H1 (cell line): ENCODE data around the gene ARPP19. TPM values are rescaled to one million over a fixed set of nuclear protein-coding genes. Genes with fewer than 3 reads are reported as not detected.

Experiments
- CTCF ChIA-PET: fragments of 300-600 bp; sonication (Branson Sonifier 250); formaldehyde crosslinking; loops from one replicate; lab custom pipeline; 2021; ENCODE audit not compliant: partially characterized antibody; lab: Charles Lee
- POLR2A ChIA-PET: fragments of 300-600 bp; sonication (Branson Sonifier 250); formaldehyde crosslinking; loops from one replicate; lab custom pipeline; 2021; ENCODE audit warnings: inconsistent platforms; ENCODE audit not compliant: partially characterized antibody; lab: Charles Lee
- DNase-seq, 2 experiments: peaks; one replicate each; pipeline versions ENCODE4 v3.0.0 to v3.0.0-alpha.2; 2010 to 2022; ENCODE audit warnings: low spot score in 2 of 2, low read depth in 1 of 2, mixed read lengths in 1 of 2
- FAIRE-seq: peaks from 2 replicates; lab custom pipeline; 2011; peaks lifted over from hg19 to GRCh38; lab: Jason Lieb, UNC
- H2AFZ ChIP-seq: 2 replicates; pipeline ENCODE4 v1.8.1; 2012; ENCODE audit warnings: low read length, inconsistent platforms
- H2AK5ac ChIP-seq: 2 replicates; pipeline ENCODE4 v1.6.1; 2013; ENCODE audit warnings: low read depth, low read length
- H2BK120ac ChIP-seq: replicated peaks from 2 replicates; pipeline ENCODE3; 2013; ENCODE audit warnings: low read depth, low read length, inconsistent platforms
- H2BK12ac ChIP-seq: 2 replicates; pipeline ENCODE4 v1.6.1; 2013; ENCODE audit warnings: low read depth, low read length
- H2BK15ac ChIP-seq: 2 replicates; pipeline ENCODE4 v1.6.1; 2013; ENCODE audit warnings: low read length
- H2BK20ac ChIP-seq: 2 replicates; pipeline ENCODE4 v1.6.1; 2013; ENCODE audit warnings: low read length
- H2BK5ac ChIP-seq: 2 replicates; pipeline ENCODE4 v1.6.1; 2013; ENCODE audit warnings: low read depth, low read length
- H3K14ac ChIP-seq: 2 replicates; pipeline ENCODE4 v1.6.1; 2013; ENCODE audit warnings: inconsistent platforms; ENCODE audit not compliant: insufficient read length
- H3K18ac ChIP-seq: 2 replicates; pipeline ENCODE4 v1.6.1; 2013; ENCODE audit warnings: low read length; ENCODE audit errors: extremely low read depth
- H3K23ac ChIP-seq: 2 replicates; pipeline ENCODE4 v1.6.1; 2013; ENCODE audit warnings: inconsistent platforms; ENCODE audit not compliant: insufficient read length
- H3K23me2 ChIP-seq: 2 replicates; pipeline ENCODE4 v1.6.1; 2013; ENCODE audit warnings: low read depth, low read length
- H3K27ac ChIP-seq: 2 replicates; pipeline ENCODE4 v1.6.1; 2011; ENCODE audit warnings: low read depth, low read length, inconsistent platforms
- H3K27me3 ChIP-seq, 4 experiments: replicated peaks in 1 of 4; 1 replicate in 1 of 4; 2 replicates in 3 of 4; pipeline versions ENCODE4 v1.6.1 to v1.8.1; 2011 to 2013; ENCODE audit warnings: low read length in 3 of 4, mild to moderate bottlenecking in 3 of 4, inconsistent platforms in 2 of 4, mixed read lengths in 2 of 4, moderate library complexity in 1 of 4; ENCODE audit not compliant: control insufficient read depth in 3 of 4, insufficient read depth in 3 of 4; ENCODE audit errors: extremely low read depth in 1 of 4
- H3K36me3 ChIP-seq, 4 experiments: 2 replicates each; pipeline versions ENCODE4 v1.6.1 to v1.8.1; 2011 to 2013; ENCODE audit warnings: mild to moderate bottlenecking in 4 of 4, low read length in 3 of 4, moderate library complexity in 2 of 4, control low read depth in 1 of 4, inconsistent platforms in 1 of 4; ENCODE audit not compliant: insufficient read depth in 4 of 4, control insufficient read depth in 2 of 4
- H3K4ac ChIP-seq: replicated peaks from 2 replicates; pipeline ENCODE3; 2013; ENCODE audit warnings: low read length, low read depth, mixed read lengths, inconsistent platforms; ENCODE audit not compliant: insufficient read length
- H3K4me1 ChIP-seq, 4 experiments: replicated peaks in 1 of 4; 1 replicate in 1 of 4; 2 replicates in 3 of 4; pipeline versions ENCODE4 v1.6.1 to v1.8.1; 2011 to 2013; ENCODE audit warnings: low read length in 3 of 4, inconsistent platforms in 2 of 4, mixed read lengths in 1 of 4; ENCODE audit not compliant: insufficient read depth in 4 of 4, control insufficient read depth in 3 of 4
- H3K4me2 ChIP-seq, 2 experiments: 2 replicates each; pipeline versions ENCODE4 v1.6.1 to v1.8.1; 2011 to 2013; ENCODE audit warnings: low read depth in 2 of 2, low read length in 2 of 2, control low read depth in 1 of 2, inconsistent platforms in 1 of 2, mild to moderate bottlenecking in 1 of 2; ENCODE audit not compliant: insufficient read depth in 1 of 2
- H3K4me3 ChIP-seq, 4 experiments: fragments of 200-600, 300-600 bp in 1 of 4; sonication (generic), shearing (Covaris generic), sonication (Bioruptor Twin) in 1 of 4; 2 replicates each; pipeline versions ENCODE4 v1.5.1 to v1.8.1; 2011 to 2016; ENCODE audit warnings: low read length in 4 of 4, low read depth in 3 of 4, control low read depth in 2 of 4, inconsistent platforms in 2 of 4, mild to moderate bottlenecking in 2 of 4, mixed read lengths in 1 of 4, moderate library complexity in 1 of 4; ENCODE audit not compliant: insufficient read depth in 2 of 4; ENCODE audit errors: extremely low read depth in 1 of 4
- H3K56ac ChIP-seq: replicated peaks from 2 replicates; pipeline ENCODE3; 2013; ENCODE audit warnings: low read depth, mild to moderate bottlenecking, mixed read lengths, low read length, inconsistent platforms; ENCODE audit not compliant: insufficient read length
- H3K79me1 ChIP-seq: 2 replicates; pipeline ENCODE4 v1.6.1; 2013; ENCODE audit warnings: low read depth, low read length, control low read depth
- H3K79me2 ChIP-seq, 2 experiments: 2 replicates each; pipeline versions ENCODE4 v1.6.1 to v1.8.1; 2012 to 2013; ENCODE audit warnings: low read length in 2 of 2, mild to moderate bottlenecking in 2 of 2, inconsistent platforms in 1 of 2; ENCODE audit not compliant: insufficient read depth in 2 of 2, control insufficient read depth in 1 of 2
- H3K9ac ChIP-seq, 4 experiments: replicated peaks in 1 of 4; 1 replicate in 1 of 4; 2 replicates in 3 of 4; pipeline versions ENCODE4 v1.6.1 to v1.8.1; 2011 to 2013; ENCODE audit warnings: low read depth in 3 of 4, low read length in 3 of 4, control low read depth in 2 of 4, mild to moderate bottlenecking in 2 of 4, moderate library complexity in 2 of 4, inconsistent platforms in 1 of 4; ENCODE audit errors: extremely low read depth in 1 of 4
- H3K9me3 ChIP-seq, 2 experiments: 2 replicates each; pipeline versions ENCODE4 v1.6.1 to v1.8.1; 2012 to 2013; ENCODE audit warnings: mild to moderate bottlenecking in 2 of 2, moderate library complexity in 2 of 2, control low read depth in 1 of 2, inconsistent platforms in 1 of 2, low read depth in 1 of 2, low read length in 1 of 2, mixed read lengths in 1 of 2; ENCODE audit not compliant: insufficient read depth in 2 of 2
- H4K20me1 ChIP-seq, 2 experiments: replicated peaks in 1 of 2; 2 replicates each; pipeline versions ENCODE3 to v1.8.1; 2011 to 2013; ENCODE audit warnings: inconsistent platforms in 2 of 2, low read length in 2 of 2, mild to moderate bottlenecking in 1 of 2; ENCODE audit not compliant: insufficient read depth in 2 of 2, control insufficient read depth in 1 of 2
- H4K5ac ChIP-seq: 2 replicates; pipeline ENCODE4 v1.6.1; 2013; ENCODE audit warnings: low read length, low read depth, mixed read lengths, inconsistent platforms; ENCODE audit not compliant: insufficient read length
- H4K8ac ChIP-seq: 2 replicates; pipeline ENCODE4 v1.8.0; 2013; ENCODE audit warnings: mild to moderate bottlenecking, moderate library complexity, low read length, inconsistent platforms; ENCODE audit not compliant: insufficient read depth; ENCODE audit errors: extremely low read depth
- H4K91ac ChIP-seq: replicated peaks from 2 replicates; pipeline ENCODE3; 2013; ENCODE audit warnings: low read length, mixed read lengths, inconsistent platforms; ENCODE audit not compliant: insufficient read length
- CHD2 ChIP-seq: IDR thresholded peaks from 2 replicates; pipeline ENCODE4 v1.6.1; 2012; ENCODE audit warnings: low read length, improper control_type of control experiment
- EGR1 ChIP-seq: IDR thresholded peaks from 2 replicates; pipeline ENCODE4 v1.6.1; 2011; ENCODE audit warnings: low read depth, low read length, borderline replicate concordance
- GABPA ChIP-seq: IDR thresholded peaks from 2 replicates; pipeline ENCODE4 v1.6.1; 2011; ENCODE audit warnings: mild to moderate bottlenecking, low read length, moderate library complexity, borderline replicate concordance; ENCODE audit not compliant: insufficient read depth
- HDAC2 ChIP-seq, 2 experiments: fragments of 300-600 bp in 1 of 2; sonication (generic) in 1 of 2; IDR thresholded peaks; 2 replicates each; pipeline ENCODE4 v1.6.1; 2011 to 2012; ENCODE audit warnings: low read depth in 2 of 2, low read length in 2 of 2, mild to moderate bottlenecking in 2 of 2, moderate library complexity in 2 of 2, borderline replicate concordance in 1 of 2, inconsistent platforms in 1 of 2
- POLR2AphosphoS5 ChIP-seq: IDR thresholded peaks from 2 replicates; pipeline ENCODE4 v1.6.1; 2011; ENCODE audit warnings: low read depth, low read length
- POU5F1 ChIP-seq: IDR thresholded peaks from 2 replicates; pipeline ENCODE4 v1.6.1; 2011; ENCODE audit warnings: low read depth, mild to moderate bottlenecking, low read length, moderate library complexity
- WGBS, 2 experiments: shearing (Covaris generic) in 1 of 2; methylation state at CpG; one replicate each; pipeline versions ENCODE4 v1.1.6 to v1.1.7; 2013 to 2015; ENCODE audit warnings: low lambda C conversion rate in 2 of 2, mixed read lengths in 2 of 2, inconsistent platforms in 1 of 2, low coverage in 1 of 2, missing lambda C conversion rate in 1 of 2; ENCODE audit not compliant: insufficient replicate concordance in 2 of 2, insufficient coverage in 1 of 2, insufficient read length in 1 of 2; ENCODE audit errors: extremely low coverage in 1 of 2, missing lambda C conversion rate in 1 of 2; 5-methylcytosine and 5-hydroxymethylcytosine counted together
- polyA plus RNA-seq, 7 experiments: library from polyadenylated mRNA; depleted of rRNA in 3 of 7; stranded (reverse) in 5 of 7; unstranded in 2 of 7; fragments of >200 nt in 5 of 7; fragments of 200-250 nt in 2 of 7; gene quantifications; 1 replicate in 5 of 7; 2 replicates in 1 of 7; 4 replicates in 1 of 7; pipeline versions ENCODE4 v1.2.1 to v1.2.3, GENCODE V29; 2011 to 2013; ENCODE audit warnings: missing spikeins in 2 of 7, mixed read lengths in 2 of 7
- total RNA-seq: library from RNA; stranded (reverse); fragmentation: NEBNext Ultra II Directional; extraction: Animal tissue kit (Norgen Biotek cat#: 25700); gene quantifications from 2 replicates; pipeline ENCODE4 v1.2.1, GENCODE V29; 2021

The ARPP19 gene
- total and polyA plus RNA-seq, 2 of the 8 experiments (the other 6 are each of a cell fraction or from before 2014, with no cell fraction given), result 81.9 to 274 TPM

DNA sequence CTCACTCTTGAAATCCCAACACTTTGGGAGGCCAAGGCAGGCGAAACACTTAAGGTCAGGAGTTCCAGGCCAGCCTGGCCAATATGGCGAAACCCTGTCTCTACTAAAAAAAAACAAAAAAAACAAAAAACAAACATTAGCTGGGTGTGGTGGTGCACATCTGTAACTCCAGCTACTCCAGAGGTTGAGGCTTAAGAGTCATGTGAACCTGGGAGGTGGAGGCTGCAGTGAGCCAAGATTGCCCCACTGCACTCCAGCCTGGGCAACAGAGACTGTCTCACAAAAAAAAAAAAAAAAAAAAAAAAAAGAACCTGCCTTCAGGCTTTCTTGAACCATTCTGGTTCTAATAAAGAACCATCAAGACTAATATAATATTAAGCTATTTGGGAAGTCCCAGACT, 16.5 kb downstream of the ARPP19 start:
- H3K18ac ChIP-seq, result no peak overlapping the region
- POLR2A ChIA-PET, result interaction anchor here (1.1 kb wide), 1 partner anchor 10 kb away, joined by 3 read pairs; no protein-coding TSS in a partner anchor
- no peak overlapping the region for H4K5ac ChIP-seq
- TF ChIP-seq POU5F1 (no peak), POLR2AphosphoS5 (no peak), GABPA (no peak), HDAC2 (IDR thresholded peaks at IDR 0.05; ENCODE audit: borderline replicate concordance in 1 of 2, low read depth in 2 of 2, low read length in 2 of 2) (no peak), CHD2 (no peak), EGR1 (no peak)

More for the DNA sequence above, 16.5 kb downstream of the ARPP19 start:
- Histone ChIP-seq H4K20me1 (peaks cover 3 to 4% of the 10 kb centered on the region in 2 experiments), H3K4ac (no peak overlapping the region), H2BK15ac (no peak overlapping the region), H2BK20ac (no peak overlapping the region), H4K91ac (no peak overlapping the region), H3K14ac (no peak overlapping the region), H2BK12ac (no peak overlapping the region), H3K56ac (no peak overlapping the region), H3K23me2 (no peaks in the 10 kb centered on the region), H2BK120ac (no peak overlapping the region), H3K36me3 (peaks cover 3 to 82% (median 33%) of the 10 kb centered on the region in 4 experiments; a peak in 6 of 8 replicates), H3K9ac (no peak overlapping the region), H2BK5ac (no peak overlapping the region), H3K27me3 (no peaks in the 10 kb centered on the region), H3K4me3 (no peak overlapping the region), H2AK5ac (no peak overlapping the region), H3K79me1 (no peaks in the 10 kb centered on the region), H4K8ac (no peak overlapping the region), H3K9me3 (no peaks in the 10 kb centered on the region), H3K4me2 (no peak overlapping the region), H3K23ac (no peak overlapping the region), H3K79me2 (peaks cover 0 to 42% of the 10 kb centered on the region in 2 experiments; a peak in 2 of 4 replicates), H3K27ac (no peak overlapping the region), H2AFZ (no peak overlapping the region), H3K4me1 (no peaks in the 10 kb centered on the region)
- no peak for FAIRE-seq
- WGBS, 2 experiments, result 85% methylated on average over 2 of the region's 2 CpGs; no CpG with 5 or more reads in 1 of the 2 experiments
- DNase-seq, result no peak
- CTCF ChIA-PET, result interaction anchor here (1.3 to 2.0 kb wide), 3 partner anchors 8 to 295 kb away, joined by 3 to 5 read pairs (median 4); no protein-coding TSS in a partner anchor
